Neutrophil (primary cell): ENCODE data around the gene GJC2.
A peak's percentile ranks its signal among the peaks of the same experiment; 100 is the strongest.

ENCODE experiments used
- H3K27ac ChIP-seq: fragments of 200-600 bp; sonication (generic); 2 replicates; pipeline ENCODE4 v1.5.1; 2016; ENCODE audit warnings: mild to moderate bottlenecking, moderate library complexity
- H3K27me3 ChIP-seq: fragments of 200-600 bp; sonication (generic); 2 replicates; pipeline ENCODE4 v1.6.0; 2016; ENCODE audit warnings: mild to moderate bottlenecking
- H3K36me3 ChIP-seq: fragments of 200-600 bp; sonication (generic); 2 replicates; pipeline ENCODE4 v1.5.1; 2017
- H3K4me1 ChIP-seq, 2 experiments: fragments of 200-600 bp in 1 of 2; sonication (generic) in 1 of 2; 1 replicate in 1 of 2; 2 replicates in 1 of 2; pipeline versions ENCODE4 v1.5.1 to v1.6.1; 2013 to 2016; ENCODE audit warnings: low read depth in 1 of 2, low read length in 1 of 2, mild to moderate bottlenecking in 1 of 2, moderate library complexity in 1 of 2; ENCODE audit not compliant: control insufficient read depth in 1 of 2, insufficient read depth in 1 of 2
- H3K4me3 ChIP-seq, 2 experiments: fragments of 200-600 bp in 1 of 2; sonication (generic) in 1 of 2; 1 replicate in 1 of 2; 2 replicates in 1 of 2; pipeline ENCODE4 v1.5.1; 2013 to 2016; ENCODE audit warnings: low read depth in 1 of 2, low read length in 1 of 2, mild to moderate bottlenecking in 1 of 2, moderate library complexity in 1 of 2
- H3K9me3 ChIP-seq: fragments of 200-600 bp; sonication (generic); 2 replicates; pipeline ENCODE4 v1.5.1; 2016
- TF ChIP-seq, protein P1 (sequence below): fragments of 200-600 bp; sonication (generic); IDR thresholded peaks from 2 replicates; pipeline ENCODE4 v1.5.1; 2016; ENCODE audit warnings: antibody characterized with exemption

Gene GJC2

DNA sequence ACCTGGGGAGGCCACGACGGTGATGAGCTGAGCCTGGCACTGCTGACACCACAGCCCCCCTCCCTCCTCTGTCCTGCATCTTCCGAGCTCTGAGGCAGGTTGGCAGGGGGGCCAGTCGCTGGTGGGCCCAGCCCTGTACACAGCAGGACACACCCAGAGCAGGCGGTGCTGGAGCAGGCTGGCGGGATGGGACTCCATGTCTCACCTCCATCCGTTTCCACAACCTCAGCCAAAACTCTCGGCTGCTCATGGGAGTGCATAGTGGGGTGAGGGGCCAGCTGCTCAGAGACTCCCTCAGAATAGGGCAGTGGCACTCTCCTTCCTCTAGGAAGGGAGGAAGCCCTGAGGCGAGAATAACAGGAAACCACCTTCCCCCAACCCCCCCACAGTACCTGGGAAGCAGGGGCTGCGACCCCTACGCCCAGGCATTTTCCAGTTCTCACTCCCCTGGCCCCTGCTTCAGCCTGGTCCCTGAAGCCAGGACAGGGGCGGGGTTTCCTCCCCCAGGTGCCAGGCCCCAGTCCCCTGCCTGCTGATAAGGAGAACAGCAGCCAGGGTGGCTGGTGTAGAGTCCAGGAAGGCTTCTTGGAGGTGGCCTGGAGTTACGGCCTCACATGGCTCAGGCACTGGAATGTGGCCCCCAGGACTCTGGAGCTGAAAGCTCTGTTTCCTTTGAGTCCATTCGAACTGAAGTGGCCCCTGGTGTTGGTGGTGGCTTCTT lies 12.7 kb downstream of the GJC2 start:
- no peaks in the 10 kb centered on the region for H3K36me3 ChIP-seq
- no peak overlapping the region for H3K4me3 ChIP-seq
- H3K9me3 ChIP-seq = no peaks in the 10 kb centered on the region
- peaks cover 43% of the 10 kb centered on the region for H3K27me3 ChIP-seq
- TF ChIP-seq, protein P1, sequence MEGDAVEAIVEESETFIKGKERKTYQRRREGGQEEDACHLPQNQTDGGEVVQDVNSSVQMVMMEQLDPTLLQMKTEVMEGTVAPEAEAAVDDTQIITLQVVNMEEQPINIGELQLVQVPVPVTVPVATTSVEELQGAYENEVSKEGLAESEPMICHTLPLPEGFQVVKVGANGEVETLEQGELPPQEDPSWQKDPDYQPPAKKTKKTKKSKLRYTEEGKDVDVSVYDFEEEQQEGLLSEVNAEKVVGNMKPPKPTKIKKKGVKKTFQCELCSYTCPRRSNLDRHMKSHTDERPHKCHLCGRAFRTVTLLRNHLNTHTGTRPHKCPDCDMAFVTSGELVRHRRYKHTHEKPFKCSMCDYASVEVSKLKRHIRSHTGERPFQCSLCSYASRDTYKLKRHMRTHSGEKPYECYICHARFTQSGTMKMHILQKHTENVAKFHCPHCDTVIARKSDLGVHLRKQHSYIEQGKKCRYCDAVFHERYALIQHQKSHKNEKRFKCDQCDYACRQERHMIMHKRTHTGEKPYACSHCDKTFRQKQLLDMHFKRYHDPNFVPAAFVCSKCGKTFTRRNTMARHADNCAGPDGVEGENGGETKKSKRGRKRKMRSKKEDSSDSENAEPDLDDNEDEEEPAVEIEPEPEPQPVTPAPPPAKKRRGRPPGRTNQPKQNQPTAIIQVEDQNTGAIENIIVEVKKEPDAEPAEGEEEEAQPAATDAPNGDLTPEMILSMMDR = no peak
- peaks cover 15 to 18% of the 10 kb centered on the region in 2 experiments for H3K4me1 ChIP-seq
- H3K27ac ChIP-seq = no peak overlapping the region

DNA sequence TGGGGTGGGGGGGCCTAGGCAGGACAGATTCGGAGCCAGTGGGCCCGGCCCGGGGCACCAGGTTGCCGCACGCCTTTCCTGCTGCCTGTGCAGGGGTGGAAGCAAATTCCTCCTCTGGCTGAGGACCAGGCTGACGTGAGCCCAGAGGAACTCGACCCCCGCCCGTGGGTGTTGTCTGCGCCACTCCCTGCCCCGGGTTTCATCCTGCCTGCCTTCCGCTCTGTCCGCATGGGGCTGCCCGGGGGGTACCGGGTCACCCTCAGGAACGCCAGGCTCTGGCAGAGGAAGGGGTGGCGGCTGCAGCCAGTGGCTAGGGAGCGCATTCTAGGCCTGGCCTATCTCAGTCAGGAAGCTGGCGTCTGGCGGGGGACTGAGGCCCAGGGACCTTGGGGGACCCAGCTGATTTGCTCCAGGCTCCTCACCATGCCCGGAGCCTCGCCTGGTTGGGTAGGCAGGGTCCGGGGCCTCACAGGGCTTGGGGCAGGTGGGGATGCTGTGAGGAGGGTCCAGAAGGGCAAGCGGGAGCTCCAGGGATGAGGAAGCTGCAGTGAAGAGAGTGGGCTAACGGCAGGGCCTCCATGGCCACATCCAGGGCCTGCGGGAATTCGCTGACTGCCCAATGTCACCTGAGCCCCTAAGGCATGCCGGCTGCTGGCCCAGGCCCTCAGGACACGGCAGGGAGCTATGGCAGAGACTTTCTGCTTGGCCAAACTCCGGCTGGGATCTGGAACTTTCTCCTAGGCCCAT lies 13.4 kb downstream of the GJC2 start:
- Histone ChIP-seq H3K27ac (no peak overlapping the region), H3K27me3 (peaks cover 41% of the 10 kb centered on the region), H3K9me3 (no peaks in the 10 kb centered on the region), H3K4me1 (peaks cover 15 to 18% of the 10 kb centered on the region in 2 experiments), H3K36me3 (no peaks in the 10 kb centered on the region), H3K4me3 (no peak overlapping the region)
- TF ChIP-seq, protein P1 = no peak

DNA sequence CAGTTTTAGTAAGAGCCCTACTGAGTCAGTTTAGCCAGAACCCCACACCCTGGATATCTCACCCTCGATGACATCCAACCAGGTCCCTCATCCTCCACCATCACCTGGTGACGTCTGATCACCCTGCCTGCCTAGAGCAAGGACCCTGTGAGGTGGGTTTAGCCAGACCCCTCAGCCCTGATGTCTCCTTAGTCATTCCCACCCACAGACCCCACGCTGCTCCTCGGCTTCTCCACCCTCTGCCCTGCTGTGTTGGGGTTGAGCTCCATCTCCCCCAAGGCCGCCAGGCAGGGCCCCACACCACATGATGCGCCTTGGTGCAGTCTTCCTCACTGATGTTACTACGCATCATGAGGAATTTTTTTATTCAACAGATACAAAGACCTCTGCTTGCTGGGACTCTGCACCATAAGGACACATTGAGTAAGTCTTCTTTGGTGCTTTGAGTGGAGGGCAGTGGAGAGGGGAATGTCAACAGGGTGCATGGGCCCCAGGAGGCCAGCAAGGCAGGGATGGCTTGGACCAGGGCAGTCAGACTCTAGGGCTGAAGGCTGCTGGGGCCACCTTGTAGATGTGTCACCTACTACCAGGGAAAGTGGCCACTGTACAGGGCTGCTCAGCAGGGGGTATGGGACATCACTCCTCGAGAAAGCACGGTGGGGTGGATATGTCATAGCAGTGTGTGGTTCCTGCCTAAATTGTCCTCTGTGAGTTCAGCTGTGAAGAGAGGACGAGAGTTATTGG lies 14.2 kb downstream of the GJC2 start:
- peaks cover 15 to 18% of the 10 kb centered on the region in 2 experiments for H3K4me1 ChIP-seq
- TF ChIP-seq, protein P1 = no peak
- peak overlapping the region; percentile 100 for H3K27ac ChIP-seq
- no peak overlapping the region for H3K4me3 ChIP-seq
- no peaks in the 10 kb centered on the region for H3K36me3 ChIP-seq
- H3K9me3 ChIP-seq = no peaks in the 10 kb centered on the region
- peaks cover 41% of the 10 kb centered on the region for H3K27me3 ChIP-seq

DNA sequence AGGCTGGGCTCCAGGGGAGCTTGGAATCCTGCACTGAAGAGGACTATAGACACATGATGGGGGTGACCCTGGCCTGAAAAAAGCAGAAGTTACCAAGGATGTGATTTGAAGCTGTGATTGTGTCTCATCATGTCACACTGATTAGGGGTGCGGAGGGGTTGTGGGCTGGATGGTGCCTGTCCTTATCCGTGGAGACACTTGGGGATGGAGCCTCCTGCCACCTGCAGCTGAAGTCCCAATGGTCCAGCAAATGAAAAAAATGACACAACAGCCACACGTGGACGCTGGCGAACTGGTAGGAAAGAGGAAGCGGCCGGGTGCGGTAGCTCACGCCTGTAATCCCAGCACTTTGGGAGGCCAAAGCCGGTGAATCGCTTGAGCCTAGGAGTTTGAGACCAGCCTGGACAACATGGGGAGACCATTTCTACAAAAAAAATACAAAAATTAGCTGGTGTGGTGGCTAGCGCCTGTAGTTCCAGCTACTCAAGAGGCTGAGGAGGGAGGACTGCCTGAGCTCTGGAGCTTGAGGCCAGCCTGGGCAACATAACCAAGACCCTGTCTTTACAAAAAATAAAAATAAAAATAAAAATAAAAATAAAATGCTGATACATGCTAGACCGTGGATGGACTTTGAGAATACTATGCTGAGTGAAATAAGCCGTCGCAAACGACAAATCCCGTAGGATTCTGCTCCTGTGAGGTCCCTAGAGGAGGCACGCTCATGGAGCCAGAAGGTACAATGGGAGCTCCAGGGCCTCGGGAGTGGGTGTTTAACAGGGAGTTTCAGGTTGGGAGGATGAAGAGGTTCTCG lies 15.0 kb downstream of the GJC2 start:
- Histone ChIP-seq H3K4me3 (peak overlapping the region; percentile 74), H3K27ac (peak overlapping the region; percentile 100), H3K4me1 (peaks cover 15 to 18% of the 10 kb centered on the region in 2 experiments), H3K27me3 (peaks cover 41% of the 10 kb centered on the region), H3K36me3 (no peaks in the 10 kb centered on the region), H3K9me3 (no peaks in the 10 kb centered on the region)
- TF ChIP-seq, protein P1 = no peak
